Measurements from ENCODE around the gene PM20D1. TPM values are rescaled to one million over a fixed set of nuclear protein-coding genes. Genes with fewer than 3 reads are reported as not detected.

The PM20D1 gene
- total and polyA plus RNA-seq, 2 donors from 2014 or later: 0.69 to 1.6 TPM

DNA sequence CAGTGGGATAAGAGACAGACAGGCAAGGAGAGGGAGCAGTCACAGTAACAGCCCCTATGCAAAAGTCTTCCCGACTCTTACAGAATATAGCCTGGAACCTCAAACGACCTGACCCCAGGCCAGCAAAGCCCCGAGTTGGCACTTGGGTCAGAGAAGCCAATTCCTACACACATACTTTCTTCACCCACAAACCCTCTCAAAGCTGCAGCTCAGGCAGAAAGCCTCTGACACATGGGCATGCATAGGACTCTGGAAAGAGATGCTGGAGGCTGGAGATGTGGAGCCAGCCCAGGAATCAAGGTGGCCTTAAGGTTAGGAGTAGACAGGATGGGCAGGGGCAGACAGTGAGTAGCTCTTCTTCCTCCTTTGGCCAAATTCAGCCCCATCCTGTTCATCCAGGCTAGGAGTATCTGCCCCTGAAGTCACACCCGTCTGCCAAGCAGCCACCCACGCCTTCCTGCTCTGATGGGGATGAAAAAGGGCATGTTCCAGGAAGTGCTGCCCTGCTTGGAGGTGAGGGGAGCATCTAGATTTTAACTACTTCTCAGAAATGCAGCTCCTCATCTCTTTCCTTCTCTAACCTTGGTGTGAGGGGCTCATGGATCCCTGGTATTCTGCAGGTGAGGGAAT is 44.7 kb downstream of the PM20D1 start:
- Histone ChIP-seq H3K27me3 (ENCODE audit: control insufficient read depth, insufficient read depth, low read length) (no peaks in the 10 kb centered on the region), H3K4me1 (ENCODE audit: control insufficient read depth in 2 of 3, insufficient read depth in 2 of 3, low read depth in 1 of 3, low read length in 3 of 3) (peaks cover 0 to 22% (median 17%) of the 10 kb centered on the region in 3 donors), H3K27ac (ENCODE audit: low read depth in 2 of 2, low read length in 2 of 2) (no peak overlapping the region), H3K9me3 (ENCODE audit: control insufficient read depth in 2 of 3, insufficient read depth in 1 of 3, low read length in 3 of 3) (no peaks in the 10 kb centered on the region), H3K9ac (ENCODE audit: low read length in 3 of 3) (no peak overlapping the region), H3K36me3 (ENCODE audit: control insufficient read depth in 2 of 3, insufficient read depth in 3 of 3, low read length in 3 of 3) (peaks cover 0 to 5% (median 0%) of the 10 kb centered on the region in 3 donors), H3K4me3 (ENCODE audit: low read length in 3 of 3) (no peak overlapping the region)
- DNase-seq (no peak), FAIRE-seq (no peak)
- intact Hi-C loops (cut with DNase I): no loop called here
- TF ChIP-seq, protein P1, sequence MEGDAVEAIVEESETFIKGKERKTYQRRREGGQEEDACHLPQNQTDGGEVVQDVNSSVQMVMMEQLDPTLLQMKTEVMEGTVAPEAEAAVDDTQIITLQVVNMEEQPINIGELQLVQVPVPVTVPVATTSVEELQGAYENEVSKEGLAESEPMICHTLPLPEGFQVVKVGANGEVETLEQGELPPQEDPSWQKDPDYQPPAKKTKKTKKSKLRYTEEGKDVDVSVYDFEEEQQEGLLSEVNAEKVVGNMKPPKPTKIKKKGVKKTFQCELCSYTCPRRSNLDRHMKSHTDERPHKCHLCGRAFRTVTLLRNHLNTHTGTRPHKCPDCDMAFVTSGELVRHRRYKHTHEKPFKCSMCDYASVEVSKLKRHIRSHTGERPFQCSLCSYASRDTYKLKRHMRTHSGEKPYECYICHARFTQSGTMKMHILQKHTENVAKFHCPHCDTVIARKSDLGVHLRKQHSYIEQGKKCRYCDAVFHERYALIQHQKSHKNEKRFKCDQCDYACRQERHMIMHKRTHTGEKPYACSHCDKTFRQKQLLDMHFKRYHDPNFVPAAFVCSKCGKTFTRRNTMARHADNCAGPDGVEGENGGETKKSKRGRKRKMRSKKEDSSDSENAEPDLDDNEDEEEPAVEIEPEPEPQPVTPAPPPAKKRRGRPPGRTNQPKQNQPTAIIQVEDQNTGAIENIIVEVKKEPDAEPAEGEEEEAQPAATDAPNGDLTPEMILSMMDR (IDR thresholded peaks at IDR 0.05; ENCODE audit: borderline replicate concordance, extremely low read depth, insufficient read depth): no peak

DNA sequence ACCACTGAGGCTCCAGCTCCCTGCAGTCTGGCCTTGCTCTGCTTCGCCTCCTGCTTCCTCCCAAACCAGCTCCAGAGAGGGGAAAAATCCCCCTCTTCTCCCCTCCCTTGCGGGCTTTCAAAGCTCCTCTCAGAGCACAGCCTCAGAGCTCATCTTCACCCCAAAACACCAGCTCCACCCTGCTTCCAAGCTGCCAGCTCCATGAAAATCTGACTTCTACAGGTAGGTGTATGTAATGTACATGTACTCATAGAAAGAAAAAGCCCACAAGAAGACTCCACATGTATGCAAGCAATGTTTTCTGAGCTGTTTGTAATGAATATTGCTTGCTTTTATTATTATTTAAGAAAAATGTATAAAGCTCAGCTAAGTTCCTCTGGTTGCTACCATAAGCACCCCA is 45.3 kb downstream of the PM20D1 start:
- TF ChIP-seq, protein P1 (IDR thresholded peaks at IDR 0.05; ENCODE audit: borderline replicate concordance, extremely low read depth, insufficient read depth): no peak
- Histone ChIP-seq H3K4me1 (ENCODE audit: control insufficient read depth in 2 of 3, insufficient read depth in 2 of 3, low read depth in 1 of 3, low read length in 3 of 3) (peaks cover 0 to 18% (median 13%) of the 10 kb centered on the region in 3 donors), H3K36me3 (ENCODE audit: control insufficient read depth in 2 of 3, insufficient read depth in 3 of 3, low read length in 3 of 3) (peaks cover 0 to 6% (median 0%) of the 10 kb centered on the region in 3 donors), H3K9ac (ENCODE audit: low read length in 3 of 3) (no peak overlapping the region), H3K4me3 (ENCODE audit: low read length in 3 of 3) (no peak overlapping the region), H3K27ac (ENCODE audit: low read depth in 2 of 2, low read length in 2 of 2) (no peak overlapping the region), H3K27me3 (ENCODE audit: control insufficient read depth, insufficient read depth, low read length) (no peaks in the 10 kb centered on the region), H3K9me3 (ENCODE audit: control insufficient read depth in 2 of 3, insufficient read depth in 1 of 3, low read length in 3 of 3) (no peaks in the 10 kb centered on the region)
- intact Hi-C loops (cut with DNase I): no loop called here
- FAIRE-seq (no peak), DNase-seq (no peak)

DNA sequence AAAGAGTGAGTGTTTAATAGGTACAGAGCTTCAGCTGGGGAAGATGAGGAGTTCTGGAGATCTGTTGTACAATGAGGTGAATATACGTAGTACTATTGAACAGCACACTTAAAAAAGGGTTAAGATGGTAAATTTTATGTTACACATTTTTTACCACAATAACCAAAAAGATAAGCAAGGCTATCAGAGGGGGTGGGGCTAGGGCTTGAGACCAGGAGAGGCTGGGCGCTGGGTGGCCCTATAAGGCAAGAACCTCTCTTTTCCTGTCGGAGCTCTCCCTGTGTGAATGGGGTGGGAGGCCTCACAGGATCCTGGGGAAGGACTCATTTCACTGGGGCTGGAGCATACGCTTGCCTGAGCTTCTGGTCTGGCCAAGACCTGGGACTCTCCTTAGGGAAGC is 45.9 kb downstream of the PM20D1 start:
- no peak overlapping the region for H3K9ac ChIP-seq (ENCODE audit: low read length in 3 of 3)
- peaks cover 0 to 18% (median 8%) of the 10 kb centered on the region in 3 donors for H3K4me1 ChIP-seq (ENCODE audit: control insufficient read depth in 2 of 3, insufficient read depth in 2 of 3, low read depth in 1 of 3, low read length in 3 of 3)
- FAIRE-seq (no peak), DNase-seq (no peak)
- intact Hi-C loops (cut with DNase I): no loop called here
- H3K27me3 ChIP-seq (ENCODE audit: control insufficient read depth, insufficient read depth, low read length): no peaks in the 10 kb centered on the region
- H3K27ac ChIP-seq (ENCODE audit: low read depth in 2 of 2, low read length in 2 of 2): no peak overlapping the region
- TF ChIP-seq, protein P1 (IDR thresholded peaks at IDR 0.05; ENCODE audit: borderline replicate concordance, extremely low read depth, insufficient read depth): no peak
- no peaks in the 10 kb centered on the region for H3K9me3 ChIP-seq (ENCODE audit: control insufficient read depth in 2 of 3, insufficient read depth in 1 of 3, low read length in 3 of 3)
- H3K4me3 ChIP-seq (ENCODE audit: low read length in 3 of 3): no peak overlapping the region
- peaks cover 0 to 12% (median 5%) of the 10 kb centered on the region in 3 donors for H3K36me3 ChIP-seq (ENCODE audit: control insufficient read depth in 2 of 3, insufficient read depth in 3 of 3, low read length in 3 of 3)

Measured in kidney (tissue), 14 donors.